ENCODE measurements around the gene SC5D.

SC5D gene

DNA sequence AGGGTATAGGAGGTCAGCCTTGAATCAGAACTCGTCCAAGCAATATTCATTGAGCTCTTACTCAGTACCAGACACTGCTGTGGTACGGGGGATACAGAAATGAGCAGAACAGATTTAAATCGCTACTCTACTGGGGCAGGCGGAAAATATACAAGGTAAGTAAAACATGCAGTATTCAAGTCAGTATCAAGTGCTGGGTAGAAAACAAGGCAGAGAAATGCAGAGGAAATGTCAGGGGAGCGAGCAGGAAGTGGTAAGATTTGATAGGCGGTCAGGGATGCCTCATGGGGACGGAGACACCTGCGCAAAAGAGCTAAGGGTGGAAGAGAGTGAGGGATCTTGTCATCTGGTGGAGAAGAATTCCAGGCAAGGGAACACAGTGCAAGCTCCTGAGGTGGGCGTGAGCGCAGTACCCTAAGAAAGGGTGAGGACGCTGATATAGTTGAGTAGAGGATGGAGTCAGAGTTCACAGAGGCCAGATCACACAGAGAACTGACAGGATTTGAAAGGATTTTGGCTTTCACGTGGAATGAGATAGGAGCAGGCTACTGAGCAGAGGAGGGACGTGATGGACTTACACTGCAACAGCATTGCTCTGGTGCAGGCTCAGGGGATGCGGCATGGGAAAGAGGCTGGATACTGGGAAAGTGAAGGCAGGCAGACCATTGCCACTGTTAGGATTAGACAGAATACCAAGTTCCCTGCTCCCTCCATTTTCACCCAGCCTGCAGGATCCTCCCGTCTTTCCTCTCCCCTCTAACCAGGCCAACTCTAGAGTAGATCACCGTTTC is 35.8 kb downstream of the SC5D start:
- no peak for DNase-seq (ENCODE audit: low spot score in 2 of 2)
- Histone ChIP-seq H3K4me3 (no peak overlapping the region), H3K4me1 (no peaks in the 10 kb centered on the region), H3K9me3 (no peaks in the 10 kb centered on the region), H3K36me3 (replicated peaks) (no peaks in the 10 kb centered on the region), H3K27me3 (ENCODE audit: low read depth) (peaks cover 12% of the 10 kb centered on the region)
- in situ Hi-C loops (cut with MboI; ENCODE audit: low sequenced_read_pairs) = no loop called here

GRCh38 chr11:121328967-121329679 is 36.6 kb downstream of the SC5D start:
- DNase-seq (ENCODE audit: low spot score in 2 of 2) = no peak
- H3K36me3 ChIP-seq (replicated peaks) = no peaks in the 10 kb centered on the region
- H3K4me3 ChIP-seq = no peak overlapping the region
- in situ Hi-C loops (cut with MboI; ENCODE audit: low sequenced_read_pairs) = no loop called here
- H3K4me1 ChIP-seq = no peaks in the 10 kb centered on the region
- peaks cover 12% of the 10 kb centered on the region for H3K27me3 ChIP-seq (ENCODE audit: low read depth)
- H3K9me3 ChIP-seq = no peaks in the 10 kb centered on the region

DNA sequence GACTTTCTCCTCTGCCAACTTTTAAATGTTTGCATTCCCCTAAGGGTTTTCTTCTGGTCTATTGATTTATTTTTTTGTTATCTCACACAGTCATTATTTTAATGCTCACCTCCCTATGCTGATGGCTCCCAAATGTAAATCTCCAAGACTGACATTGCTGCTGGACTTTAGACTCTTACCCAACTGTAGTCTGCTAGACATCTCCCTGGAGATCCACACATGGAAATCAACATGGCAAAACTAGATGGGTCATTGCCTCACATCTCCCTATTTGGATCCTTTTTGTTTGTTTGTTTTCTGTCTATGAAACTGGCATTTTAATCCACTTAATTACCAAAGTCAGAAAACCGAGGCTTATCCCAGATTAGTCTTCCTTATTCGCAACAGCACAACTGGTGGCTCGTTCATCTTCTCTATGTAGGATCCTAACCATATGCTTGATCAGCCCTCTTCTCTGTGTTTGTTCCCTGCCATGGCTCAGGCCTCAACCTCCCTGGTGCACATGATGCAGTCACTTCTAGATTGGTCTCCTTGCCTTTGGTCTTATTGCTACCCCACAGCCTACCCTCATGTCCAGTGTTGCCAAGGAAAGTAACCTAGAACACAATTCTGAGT is 37.3 kb downstream of the SC5D start:
- Histone ChIP-seq H3K4me3 (no peak overlapping the region), H3K36me3 (replicated peaks) (no peaks in the 10 kb centered on the region), H3K27me3 (ENCODE audit: low read depth) (peaks cover 12% of the 10 kb centered on the region), H3K9me3 (no peaks in the 10 kb centered on the region), H3K4me1 (no peaks in the 10 kb centered on the region)
- in situ Hi-C loops (cut with MboI; ENCODE audit: low sequenced_read_pairs) = no loop called here
- DNase-seq (ENCODE audit: low spot score in 2 of 2) = no peak

DNA sequence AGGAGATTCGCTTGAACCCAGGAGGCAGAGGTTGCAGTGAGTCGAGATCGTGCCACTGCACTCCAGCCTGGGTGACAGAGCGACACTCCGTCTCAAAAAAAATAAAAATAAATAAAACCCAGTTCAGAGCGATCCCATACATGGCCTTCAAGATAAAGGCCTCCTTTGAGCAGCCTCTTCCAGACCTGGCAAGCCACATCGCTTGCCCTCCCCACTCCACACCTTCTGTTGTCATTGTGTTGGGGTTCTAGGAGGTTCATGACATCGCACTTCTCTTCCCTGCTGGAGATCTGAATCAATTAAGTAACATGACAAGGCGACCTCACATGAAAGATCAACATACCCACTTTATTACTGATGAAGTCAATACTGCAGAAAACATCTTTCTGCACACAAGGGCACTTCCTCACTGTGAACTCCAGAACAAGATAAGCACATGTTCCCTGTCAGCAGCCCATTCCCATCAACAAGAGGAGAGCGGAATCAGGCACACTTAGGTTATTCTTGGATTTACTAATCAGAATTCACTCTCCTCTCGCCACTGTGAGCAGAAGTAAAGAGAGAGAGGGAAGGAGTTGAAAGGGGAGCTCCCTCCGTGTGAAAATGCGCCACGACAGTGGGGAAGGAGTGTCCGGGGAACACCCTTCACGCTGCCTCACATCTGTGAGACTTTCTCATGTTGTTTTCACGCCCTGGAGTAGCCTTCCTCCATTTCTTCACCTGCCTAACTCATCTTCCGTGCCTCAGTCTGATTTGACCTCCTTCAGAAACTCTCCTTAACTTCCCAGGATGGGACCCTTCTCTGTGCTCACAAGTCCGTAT is 38.3 kb downstream of the SC5D start:
- Histone ChIP-seq H3K4me3 (no peak overlapping the region), H3K36me3 (replicated peaks) (no peaks in the 10 kb centered on the region), H3K4me1 (no peaks in the 10 kb centered on the region), H3K9me3 (no peaks in the 10 kb centered on the region), H3K27me3 (ENCODE audit: low read depth) (peaks cover 13% of the 10 kb centered on the region)
- DNase-seq (ENCODE audit: low spot score in 2 of 2) = no peak
- in situ Hi-C loops (cut with MboI; ENCODE audit: low sequenced_read_pairs) = no loop called here

DNA sequence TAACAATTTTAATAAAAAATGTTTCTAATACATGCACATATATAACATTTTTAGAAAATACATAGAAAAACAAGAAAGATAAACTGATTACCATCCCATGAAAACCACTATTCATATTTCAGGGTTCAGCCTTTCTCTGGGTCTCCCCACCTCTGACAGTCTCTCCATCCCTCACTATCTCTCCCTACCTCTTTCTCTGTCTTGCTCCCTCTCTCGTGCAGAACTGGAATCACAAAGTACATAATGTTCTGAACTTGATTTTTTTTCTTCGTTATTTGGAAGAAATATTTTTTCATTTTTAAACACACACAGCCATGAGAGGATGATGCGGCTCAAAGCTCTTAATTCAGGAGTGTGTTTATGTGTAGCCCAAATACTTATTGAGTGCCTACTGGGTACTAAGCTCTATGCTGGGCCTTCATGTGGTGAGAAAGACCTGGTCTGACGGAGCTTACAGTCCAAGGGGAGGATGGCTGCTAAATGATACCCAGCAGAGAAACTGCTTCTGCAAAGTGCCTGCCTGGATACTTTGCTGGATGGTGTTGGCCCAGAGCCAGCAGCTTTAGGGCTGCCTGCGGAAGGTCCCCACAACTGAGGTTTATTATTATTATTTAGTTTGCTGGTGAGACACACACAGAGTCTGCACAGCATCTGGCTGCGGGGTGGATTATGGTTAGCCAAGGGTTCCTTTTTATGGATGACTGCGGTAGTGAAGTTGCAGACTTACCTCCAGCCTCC is 42.6 kb downstream of the SC5D start:
- Histone ChIP-seq H3K4me1 (no peaks in the 10 kb centered on the region), H3K4me3 (no peak overlapping the region), H3K9me3 (no peaks in the 10 kb centered on the region), H3K36me3 (replicated peaks) (no peaks in the 10 kb centered on the region), H3K27me3 (ENCODE audit: low read depth) (peaks cover 9% of the 10 kb centered on the region)
- in situ Hi-C loops (cut with MboI; ENCODE audit: low sequenced_read_pairs) = no loop called here
- no peak for DNase-seq (ENCODE audit: low spot score in 2 of 2)

DNA sequence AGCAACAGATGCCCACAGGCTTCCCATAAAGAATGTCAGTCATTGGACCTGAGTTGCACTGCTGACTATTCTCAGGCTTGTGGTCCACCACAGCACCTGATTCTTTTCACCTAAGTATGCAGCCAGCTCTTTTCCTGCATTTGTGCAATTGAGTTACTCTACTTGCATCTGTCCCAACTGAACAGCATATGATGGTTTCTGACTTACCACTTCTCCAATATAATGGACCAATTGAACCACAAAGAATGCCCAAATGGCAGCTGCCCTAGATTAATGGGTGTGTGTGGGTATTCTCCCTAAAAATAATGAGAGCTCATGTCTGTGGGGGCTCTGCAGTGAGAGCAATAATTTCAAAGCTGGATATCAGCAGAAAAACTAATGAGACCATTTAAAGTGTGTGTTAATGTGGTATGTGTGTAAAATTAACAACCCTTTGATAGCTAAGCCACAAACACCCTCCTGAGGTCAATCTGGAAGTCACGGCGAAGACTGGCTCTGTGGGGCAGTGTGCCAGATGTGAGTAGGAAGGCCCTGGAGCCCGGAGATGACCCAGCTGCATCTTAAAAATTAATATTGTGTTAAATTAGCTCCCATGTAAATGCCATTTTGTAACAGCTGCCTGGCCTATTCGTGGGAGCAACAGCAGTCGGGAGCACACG is 43.8 kb downstream of the SC5D start:
- H3K9me3 ChIP-seq = no peaks in the 10 kb centered on the region
- peaks cover 9% of the 10 kb centered on the region for H3K27me3 ChIP-seq (ENCODE audit: low read depth)
- no peaks in the 10 kb centered on the region for H3K4me1 ChIP-seq
- H3K36me3 ChIP-seq (replicated peaks) = no peaks in the 10 kb centered on the region
- DNase-seq (ENCODE audit: low spot score in 2 of 2) = no peak
- in situ Hi-C loops (cut with MboI; ENCODE audit: low sequenced_read_pairs) = no loop called here
- no peak overlapping the region for H3K4me3 ChIP-seq

GRCh38 chr11:121337078-121337477 is 44.5 kb downstream of the SC5D start:
- H3K4me3 ChIP-seq = no peak overlapping the region
- no peaks in the 10 kb centered on the region for H3K36me3 ChIP-seq (replicated peaks)
- H3K27me3 ChIP-seq (ENCODE audit: low read depth) = peaks cover 9% of the 10 kb centered on the region
- H3K4me1 ChIP-seq = no peaks in the 10 kb centered on the region
- no peaks in the 10 kb centered on the region for H3K9me3 ChIP-seq
- DNase-seq (ENCODE audit: low spot score in 2 of 2) = no peak
- in situ Hi-C loops (cut with MboI; ENCODE audit: low sequenced_read_pairs) = no loop called here

GRCh38 chr11:121337740-121338272 is 45.2 kb downstream of the SC5D start:
- Histone ChIP-seq H3K36me3 (replicated peaks) (no peaks in the 10 kb centered on the region), H3K4me1 (no peaks in the 10 kb centered on the region), H3K4me3 (no peak overlapping the region), H3K9me3 (no peaks in the 10 kb centered on the region), H3K27me3 (ENCODE audit: low read depth) (peaks cover 9% of the 10 kb centered on the region)
- in situ Hi-C loops (cut with MboI; ENCODE audit: low sequenced_read_pairs) = no loop called here
- no peak for DNase-seq (ENCODE audit: low spot score in 2 of 2)

GRCh38 chr11:121338536-121338935 is 46.0 kb downstream of the SC5D start:
- Histone ChIP-seq H3K27me3 (ENCODE audit: low read depth) (peaks cover 6% of the 10 kb centered on the region; the same call in 1 of the 2 replicates), H3K4me3 (no peak overlapping the region), H3K9me3 (no peaks in the 10 kb centered on the region), H3K36me3 (replicated peaks) (no peaks in the 10 kb centered on the region), H3K4me1 (no peaks in the 10 kb centered on the region)
- in situ Hi-C loops (cut with MboI; ENCODE audit: low sequenced_read_pairs) = no loop called here
- DNase-seq (ENCODE audit: low spot score in 2 of 2) = no peak

GRCh38 chr11:121340032-121340580 is 47.5 kb downstream of the SC5D start:
- Histone ChIP-seq H3K27me3 (ENCODE audit: low read depth) (peaks cover 6% of the 10 kb centered on the region; the same call in 1 of the 2 replicates), H3K36me3 (replicated peaks) (no peaks in the 10 kb centered on the region), H3K9me3 (no peaks in the 10 kb centered on the region), H3K4me1 (no peaks in the 10 kb centered on the region), H3K4me3 (no peak overlapping the region)
- in situ Hi-C loops (cut with MboI; ENCODE audit: low sequenced_read_pairs) = no loop called here
- DNase-seq (ENCODE audit: low spot score in 2 of 2) = no peak

DNA sequence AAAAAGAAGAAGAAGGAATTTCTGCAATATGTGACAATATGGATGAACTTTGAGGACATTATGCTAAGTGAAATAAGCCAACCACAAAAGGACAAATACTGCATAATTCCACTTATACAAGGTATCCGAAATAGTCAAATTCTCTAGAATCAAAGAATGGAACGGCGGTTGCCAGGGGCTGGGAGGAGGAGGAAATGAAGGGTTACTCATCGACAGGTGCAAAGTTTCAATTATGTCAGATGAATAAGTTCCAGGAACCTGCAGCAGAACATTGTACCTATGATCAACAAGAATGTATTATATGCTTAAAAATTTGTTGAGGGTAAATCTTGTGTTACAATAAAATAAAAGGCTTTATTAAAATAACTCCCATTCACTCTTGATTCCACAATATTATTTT is 49.0 kb downstream of the SC5D start:
- H3K9me3 ChIP-seq = no peaks in the 10 kb centered on the region
- no peak for DNase-seq (ENCODE audit: low spot score in 2 of 2)
- in situ Hi-C loops (cut with MboI; ENCODE audit: low sequenced_read_pairs) = no loop called here
- H3K4me3 ChIP-seq = no peak overlapping the region
- H3K4me1 ChIP-seq = no peaks in the 10 kb centered on the region
- no peaks in the 10 kb centered on the region; the same call in 1 of the 2 replicates for H3K27me3 ChIP-seq (ENCODE audit: low read depth)
- no peaks in the 10 kb centered on the region for H3K36me3 ChIP-seq (replicated peaks)

- no peak for DNase-seq (ENCODE audit: low spot score in 2 of 2)
- Histone ChIP-seq H3K27me3 (ENCODE audit: low read depth) (peaks cover 4% of the 10 kb centered on the region; the same call in 1 of the 2 replicates), H3K4me1 (no peaks in the 10 kb centered on the region), H3K36me3 (replicated peaks) (no peaks in the 10 kb centered on the region), H3K9me3 (no peaks in the 10 kb centered on the region), H3K4me3 (no peak overlapping the region)
- in situ Hi-C loops (cut with MboI; ENCODE audit: low sequenced_read_pairs) = no loop called here
Observed at GRCh38 chr11:121344824-121345223, 52.3 kb downstream of the SC5D start.

Measured in HAP-1 (cell line).